H1 (cell line): Measurements from ENCODE around the gene BRD1. TPM values are rescaled to one million over a fixed set of nuclear protein-coding genes. Genes with fewer than 3 reads are reported as not detected.
A peak's percentile ranks its signal among the peaks of the same experiment; 100 is the strongest.

Source experiments
- CTCF ChIA-PET: fragments of 300-600 bp; sonication (Branson Sonifier 250); formaldehyde crosslinking; loops from one replicate; lab custom pipeline; 2021; ENCODE audit not compliant: partially characterized antibody; lab: Charles Lee
- POLR2A ChIA-PET: fragments of 300-600 bp; sonication (Branson Sonifier 250); formaldehyde crosslinking; loops from one replicate; lab custom pipeline; 2021; ENCODE audit warnings: inconsistent platforms; ENCODE audit not compliant: partially characterized antibody; lab: Charles Lee
- DNase-seq, 2 experiments: peaks; one replicate each; pipeline versions ENCODE4 v3.0.0 to v3.0.0-alpha.2; 2010 to 2022; ENCODE audit warnings: low spot score in 2 of 2, low read depth in 1 of 2, mixed read lengths in 1 of 2
- FAIRE-seq: peaks from 2 replicates; lab custom pipeline; 2011; peaks lifted over from hg19 to GRCh38; lab: Jason Lieb, UNC
- H2AFZ ChIP-seq: 2 replicates; pipeline ENCODE4 v1.8.1; 2012; ENCODE audit warnings: low read length, inconsistent platforms
- H2AK5ac ChIP-seq: 2 replicates; pipeline ENCODE4 v1.6.1; 2013; ENCODE audit warnings: low read depth, low read length
- H2BK120ac ChIP-seq: replicated peaks from 2 replicates; pipeline ENCODE3; 2013; ENCODE audit warnings: low read depth, low read length, inconsistent platforms
- H2BK12ac ChIP-seq: 2 replicates; pipeline ENCODE4 v1.6.1; 2013; ENCODE audit warnings: low read depth, low read length
- H2BK15ac ChIP-seq: 2 replicates; pipeline ENCODE4 v1.6.1; 2013; ENCODE audit warnings: low read length
- H2BK20ac ChIP-seq: 2 replicates; pipeline ENCODE4 v1.6.1; 2013; ENCODE audit warnings: low read length
- H2BK5ac ChIP-seq: 2 replicates; pipeline ENCODE4 v1.6.1; 2013; ENCODE audit warnings: low read depth, low read length
- H3K14ac ChIP-seq: 2 replicates; pipeline ENCODE4 v1.6.1; 2013; ENCODE audit warnings: inconsistent platforms; ENCODE audit not compliant: insufficient read length
- H3K18ac ChIP-seq: 2 replicates; pipeline ENCODE4 v1.6.1; 2013; ENCODE audit warnings: low read length; ENCODE audit errors: extremely low read depth
- H3K23ac ChIP-seq: 2 replicates; pipeline ENCODE4 v1.6.1; 2013; ENCODE audit warnings: inconsistent platforms; ENCODE audit not compliant: insufficient read length
- H3K23me2 ChIP-seq: 2 replicates; pipeline ENCODE4 v1.6.1; 2013; ENCODE audit warnings: low read depth, low read length
- H3K27ac ChIP-seq: 2 replicates; pipeline ENCODE4 v1.6.1; 2011; ENCODE audit warnings: low read depth, low read length, inconsistent platforms
- H3K27me3 ChIP-seq, 4 experiments: replicated peaks in 1 of 4; 1 replicate in 1 of 4; 2 replicates in 3 of 4; pipeline versions ENCODE4 v1.6.1 to v1.8.1; 2011 to 2013; ENCODE audit warnings: low read length in 3 of 4, mild to moderate bottlenecking in 3 of 4, inconsistent platforms in 2 of 4, mixed read lengths in 2 of 4, moderate library complexity in 1 of 4; ENCODE audit not compliant: control insufficient read depth in 3 of 4, insufficient read depth in 3 of 4; ENCODE audit errors: extremely low read depth in 1 of 4
- H3K36me3 ChIP-seq, 4 experiments: 2 replicates each; pipeline versions ENCODE4 v1.6.1 to v1.8.1; 2011 to 2013; ENCODE audit warnings: mild to moderate bottlenecking in 4 of 4, low read length in 3 of 4, moderate library complexity in 2 of 4, control low read depth in 1 of 4, inconsistent platforms in 1 of 4; ENCODE audit not compliant: insufficient read depth in 4 of 4, control insufficient read depth in 2 of 4
- H3K4ac ChIP-seq: replicated peaks from 2 replicates; pipeline ENCODE3; 2013; ENCODE audit warnings: low read length, low read depth, mixed read lengths, inconsistent platforms; ENCODE audit not compliant: insufficient read length
- H3K4me1 ChIP-seq, 4 experiments: replicated peaks in 1 of 4; 1 replicate in 1 of 4; 2 replicates in 3 of 4; pipeline versions ENCODE4 v1.6.1 to v1.8.1; 2011 to 2013; ENCODE audit warnings: low read length in 3 of 4, inconsistent platforms in 2 of 4, mixed read lengths in 1 of 4; ENCODE audit not compliant: insufficient read depth in 4 of 4, control insufficient read depth in 3 of 4
- H3K4me2 ChIP-seq, 2 experiments: 2 replicates each; pipeline versions ENCODE4 v1.6.1 to v1.8.1; 2011 to 2013; ENCODE audit warnings: low read depth in 2 of 2, low read length in 2 of 2, control low read depth in 1 of 2, inconsistent platforms in 1 of 2, mild to moderate bottlenecking in 1 of 2; ENCODE audit not compliant: insufficient read depth in 1 of 2
- H3K4me3 ChIP-seq, 4 experiments: fragments of 200-600, 300-600 bp in 1 of 4; sonication (generic), shearing (Covaris generic), sonication (Bioruptor Twin) in 1 of 4; 2 replicates each; pipeline versions ENCODE4 v1.5.1 to v1.8.1; 2011 to 2016; ENCODE audit warnings: low read length in 4 of 4, low read depth in 3 of 4, control low read depth in 2 of 4, inconsistent platforms in 2 of 4, mild to moderate bottlenecking in 2 of 4, mixed read lengths in 1 of 4, moderate library complexity in 1 of 4; ENCODE audit not compliant: insufficient read depth in 2 of 4; ENCODE audit errors: extremely low read depth in 1 of 4
- H3K56ac ChIP-seq: replicated peaks from 2 replicates; pipeline ENCODE3; 2013; ENCODE audit warnings: low read depth, mild to moderate bottlenecking, mixed read lengths, low read length, inconsistent platforms; ENCODE audit not compliant: insufficient read length
- H3K79me1 ChIP-seq: 2 replicates; pipeline ENCODE4 v1.6.1; 2013; ENCODE audit warnings: low read depth, low read length, control low read depth
- H3K79me2 ChIP-seq, 2 experiments: 2 replicates each; pipeline versions ENCODE4 v1.6.1 to v1.8.1; 2012 to 2013; ENCODE audit warnings: low read length in 2 of 2, mild to moderate bottlenecking in 2 of 2, inconsistent platforms in 1 of 2; ENCODE audit not compliant: insufficient read depth in 2 of 2, control insufficient read depth in 1 of 2
- H3K9ac ChIP-seq, 4 experiments: replicated peaks in 1 of 4; 1 replicate in 1 of 4; 2 replicates in 3 of 4; pipeline versions ENCODE4 v1.6.1 to v1.8.1; 2011 to 2013; ENCODE audit warnings: low read depth in 3 of 4, low read length in 3 of 4, control low read depth in 2 of 4, mild to moderate bottlenecking in 2 of 4, moderate library complexity in 2 of 4, inconsistent platforms in 1 of 4; ENCODE audit errors: extremely low read depth in 1 of 4
- H3K9me3 ChIP-seq, 2 experiments: 2 replicates each; pipeline versions ENCODE4 v1.6.1 to v1.8.1; 2012 to 2013; ENCODE audit warnings: mild to moderate bottlenecking in 2 of 2, moderate library complexity in 2 of 2, control low read depth in 1 of 2, inconsistent platforms in 1 of 2, low read depth in 1 of 2, low read length in 1 of 2, mixed read lengths in 1 of 2; ENCODE audit not compliant: insufficient read depth in 2 of 2
- H4K20me1 ChIP-seq, 2 experiments: replicated peaks in 1 of 2; 2 replicates each; pipeline versions ENCODE3 to v1.8.1; 2011 to 2013; ENCODE audit warnings: inconsistent platforms in 2 of 2, low read length in 2 of 2, mild to moderate bottlenecking in 1 of 2; ENCODE audit not compliant: insufficient read depth in 2 of 2, control insufficient read depth in 1 of 2
- H4K5ac ChIP-seq: 2 replicates; pipeline ENCODE4 v1.6.1; 2013; ENCODE audit warnings: low read length, low read depth, mixed read lengths, inconsistent platforms; ENCODE audit not compliant: insufficient read length
- H4K8ac ChIP-seq: 2 replicates; pipeline ENCODE4 v1.8.0; 2013; ENCODE audit warnings: mild to moderate bottlenecking, moderate library complexity, low read length, inconsistent platforms; ENCODE audit not compliant: insufficient read depth; ENCODE audit errors: extremely low read depth
- H4K91ac ChIP-seq: replicated peaks from 2 replicates; pipeline ENCODE3; 2013; ENCODE audit warnings: low read length, mixed read lengths, inconsistent platforms; ENCODE audit not compliant: insufficient read length
- ASH2L ChIP-seq: fragments of 200-600, 300-600 bp; sonication (generic); IDR thresholded peaks from one replicate; pipeline ENCODE4 v1.7.1; 2017; ENCODE audit warnings: low read length
- BACH1 ChIP-seq: IDR thresholded peaks from 2 replicates; pipeline ENCODE4 v1.6.1; 2012; ENCODE audit warnings: low read length, improper control_type of control experiment
- CHD1 ChIP-seq: IDR thresholded peaks from 2 replicates; pipeline ENCODE4 v1.6.1; 2012; ENCODE audit warnings: low read depth, low read length, improper control_type of control experiment
- CREB1 ChIP-seq: IDR thresholded peaks from 2 replicates; pipeline ENCODE4 v1.6.1; 2012; ENCODE audit warnings: inconsistent platforms
- HDAC2 ChIP-seq, 2 experiments: fragments of 300-600 bp in 1 of 2; sonication (generic) in 1 of 2; IDR thresholded peaks; 2 replicates each; pipeline ENCODE4 v1.6.1; 2011 to 2012; ENCODE audit warnings: low read depth in 2 of 2, low read length in 2 of 2, mild to moderate bottlenecking in 2 of 2, moderate library complexity in 2 of 2, borderline replicate concordance in 1 of 2, inconsistent platforms in 1 of 2
- RBBP5 ChIP-seq: IDR thresholded peaks from 2 replicates; pipeline ENCODE4 v1.7.1; 2012; ENCODE audit warnings: low read depth, mild to moderate bottlenecking, inconsistent platforms, low read length, moderate library complexity, borderline replicate concordance
- TAF7 ChIP-seq: optimal IDR thresholded peaks from 2 replicates; pipeline ENCODE3; 2011; ENCODE audit warnings: low read depth, mild to moderate bottlenecking, inconsistent platforms, low read length, moderate library complexity, borderline replicate concordance
- TBP ChIP-seq: IDR thresholded peaks from 2 replicates; pipeline ENCODE4 v1.6.1; 2011; ENCODE audit warnings: low read depth, low read length, improper control_type of control experiment
- WGBS, 2 experiments: shearing (Covaris generic) in 1 of 2; methylation state at CpG; one replicate each; pipeline versions ENCODE4 v1.1.6 to v1.1.7; 2013 to 2015; ENCODE audit warnings: low lambda C conversion rate in 2 of 2, mixed read lengths in 2 of 2, inconsistent platforms in 1 of 2, low coverage in 1 of 2, missing lambda C conversion rate in 1 of 2; ENCODE audit not compliant: insufficient replicate concordance in 2 of 2, insufficient coverage in 1 of 2, insufficient read length in 1 of 2; ENCODE audit errors: extremely low coverage in 1 of 2, missing lambda C conversion rate in 1 of 2; 5-methylcytosine and 5-hydroxymethylcytosine counted together
- polyA plus RNA-seq, 7 experiments: library from polyadenylated mRNA; depleted of rRNA in 3 of 7; stranded (reverse) in 5 of 7; unstranded in 2 of 7; fragments of >200 nt in 5 of 7; fragments of 200-250 nt in 2 of 7; gene quantifications; 1 replicate in 5 of 7; 2 replicates in 1 of 7; 4 replicates in 1 of 7; pipeline versions ENCODE4 v1.2.1 to v1.2.3, GENCODE V29; 2011 to 2013; ENCODE audit warnings: missing spikeins in 2 of 7, mixed read lengths in 2 of 7
- total RNA-seq: library from RNA; stranded (reverse); fragmentation: NEBNext Ultra II Directional; extraction: Animal tissue kit (Norgen Biotek cat#: 25700); gene quantifications from 2 replicates; pipeline ENCODE4 v1.2.1, GENCODE V29; 2021

The BRD1 gene
- total and polyA plus RNA-seq, 2 of the 8 experiments (the other 6 are each of a cell fraction or from before 2014, with no cell fraction given): 6.8 to 34.0 TPM

DNA sequence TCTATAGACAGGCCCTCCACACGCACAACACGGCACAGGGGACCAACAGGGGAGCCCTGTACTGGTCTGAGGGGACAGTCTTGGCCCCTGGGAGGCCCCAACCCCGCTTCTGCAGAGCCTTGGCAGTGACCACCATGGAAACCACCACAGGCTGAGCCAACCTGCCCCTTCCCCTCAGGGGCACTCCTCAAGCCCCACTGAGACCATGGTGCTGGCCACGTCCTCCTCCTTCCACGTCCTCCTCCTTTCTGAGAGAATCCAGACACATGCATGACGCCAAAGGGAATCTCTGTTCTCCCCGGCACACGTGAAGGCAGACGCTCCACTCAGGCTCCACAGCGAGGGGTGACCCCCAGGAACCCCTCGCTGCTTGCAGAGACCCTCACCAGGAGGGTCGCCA is 2.7 kb downstream of the BRD1 start:
- Histone ChIP-seq H3K27me3 (no peaks in the 10 kb centered on the region; a peak in 1 of 7 replicates), H3K4me3 (no peak overlapping the region), H2BK20ac (no peak overlapping the region), H3K79me1 (peaks cover 31% of the 10 kb centered on the region), H2BK5ac (no peak overlapping the region; the same call in 1 of the 2 replicates), H3K4me2 (peak overlapping the region in 1 of 2 experiments; percentile 90; a peak in 1 of 4 replicates), H3K9me3 (peaks cover 11 to 14% of the 10 kb centered on the region in 2 experiments; a peak in 3 of 4 replicates), H3K14ac (no peak overlapping the region), H3K18ac (no peak overlapping the region), H3K4ac (no peak overlapping the region), H3K23me2 (peaks cover 9% of the 10 kb centered on the region; the same call in 1 of the 2 replicates), H2BK15ac (no peak overlapping the region), H3K36me3 (peaks cover 21 to 42% (median 26%) of the 10 kb centered on the region in 4 experiments), H3K9ac (no peak overlapping the region; a peak in 2 of 7 replicates), H3K56ac (no peak overlapping the region), H3K27ac (no peak overlapping the region), H4K5ac (no peak overlapping the region), H2AK5ac (no peak overlapping the region), H2BK12ac (no peak overlapping the region), H4K20me1 (peaks cover 44 to 46% of the 10 kb centered on the region in 2 experiments), H3K79me2 (peaks cover 26 to 69% of the 10 kb centered on the region in 2 experiments), H2BK120ac (no peak overlapping the region), H4K91ac (no peak overlapping the region), H4K8ac (no peak overlapping the region), H3K23ac (no peak overlapping the region), H2AFZ (no peak overlapping the region), H3K4me1 (peaks cover 0 to 9% (median 7%) of the 10 kb centered on the region in 4 experiments; a peak in 5 of 7 replicates)
- no peak for FAIRE-seq
- ChIA-PET POLR2A (interaction anchor here (0.9 to 1.5 kb wide), 3 partner anchors 8 to 30 kb away, joined by 3 to 6 read pairs (median 3); no protein-coding TSS in a partner anchor), CTCF (no interaction called here)
- 95% methylated on average over 12 of the region's 12 CpGs; no CpG with 5 or more reads in 1 of the 2 experiments for WGBS, 2 experiments
- TF ChIP-seq TAF7 (no peak), TBP (no peak), BACH1 (no peak), CREB1 (no peak), RBBP5 (no peak), CHD1 (no peak), ASH2L (no peak), HDAC2 (IDR thresholded peaks at IDR 0.05; ENCODE audit: borderline replicate concordance in 1 of 2, low read depth in 2 of 2, low read length in 2 of 2) (no peak)
- no peak for DNase-seq
